ENCODE data around the gene ZNF789. TPM values are rescaled to one million over a fixed set of nuclear protein-coding genes. Genes with fewer than 3 reads are reported as not detected.

ZNF789 gene
- total RNA-seq, 1 experiment from 2014 or later = 15.1 TPM

- Histone ChIP-seq H3K27ac (ENCODE audit: insufficient read length, low read depth, low read length) (no peak overlapping the region), H3T11ph (ENCODE audit: low read length) (no peak overlapping the region), H3K27me3 (ENCODE audit: insufficient read depth, low read length) (no peaks in the 10 kb centered on the region), H2BK12ac (ENCODE audit: insufficient read length, low read depth, low read length) (no peak overlapping the region), H4K91ac (ENCODE audit: insufficient read length, low read depth, low read length) (no peak overlapping the region), H3K23me2 (ENCODE audit: insufficient read length, low read depth, low read length, poor library complexity, severe bottlenecking) (no peaks in the 10 kb centered on the region), H2BK20ac (ENCODE audit: low read depth, low read length, poor library complexity, severe bottlenecking) (no peak overlapping the region), H3K79me2 (ENCODE audit: insufficient read depth, low read length) (peaks cover 13% of the 10 kb centered on the region; the same call in 1 of the 2 replicates), H2BK15ac (ENCODE audit: low read depth, low read length) (no peak overlapping the region), H3K4ac (ENCODE audit: low read depth, low read length) (no peak overlapping the region), H4K20me1 (ENCODE audit: control insufficient read depth, insufficient read depth, insufficient read length) (no peaks in the 10 kb centered on the region), H2AK5ac (ENCODE audit: insufficient read length, low read length) (no peak overlapping the region), H2BK5ac (ENCODE audit: insufficient read length, low read length) (no peak overlapping the region), H2AFZ (ENCODE audit: low read length) (no peak overlapping the region), H3K4me2 (ENCODE audit: insufficient read depth, insufficient read length, low read length) (no peak overlapping the region), H3K18ac (ENCODE audit: insufficient read length, low read depth, low read length) (no peak overlapping the region), H3K9ac (ENCODE audit: extremely low read depth, insufficient read length, low read length) (no peak overlapping the region), H3K23ac (ENCODE audit: insufficient read length, low read depth, low read length) (no peak overlapping the region), H3K9me3 (ENCODE audit: control insufficient read depth, low read depth, low read length) (no peaks in the 10 kb centered on the region), H2BK120ac (ENCODE audit: low read depth, low read length, poor library complexity, severe bottlenecking) (no peak overlapping the region), H3K14ac (ENCODE audit: insufficient read depth, low read length) (no peak overlapping the region; the same call in 1 of the 2 replicates), H4K8ac (replicated peaks; ENCODE audit: insufficient read length, low read depth, low read length) (no peak overlapping the region), H3K79me1 (ENCODE audit: insufficient read depth, low read depth, low read length, poor library complexity, severe bottlenecking) (peaks cover 15% of the 10 kb centered on the region), H3K56ac (ENCODE audit: insufficient read length, low read depth, low read length) (no peak overlapping the region), H3K4me1 (ENCODE audit: insufficient read depth, low read length) (no peaks in the 10 kb centered on the region), H4K5ac (ENCODE audit: insufficient read length, low read depth, low read length) (no peak overlapping the region)
- TF ChIP-seq CTCF (conservative IDR thresholded peaks at IDR 0.05) = no peak
- Mint-ChIP-seq H3K27ac (no peak overlapping the region), H3K4me1 (peaks cover 2% of the 10 kb centered on the region in 2 experiments; a peak in 1 of 4 replicates), H3K9me3 (no peaks in the 10 kb centered on the region), H3K4me3 (no peak overlapping the region), H3K36me3 (ENCODE audit: insufficient read depth in 1 of 3, low read depth in 3 of 3) (peaks cover 11 to 49% (median 26%) of the 10 kb centered on the region in 3 experiments; a peak in 6 of 7 replicates), H3K27me3 (ENCODE audit: low read depth) (no peaks in the 10 kb centered on the region)
- no peak for DNase-seq
- no CpG with 5 or more reads among the region's 15 CpGs for WGBS (ENCODE audit: extremely low coverage, insufficient read length, low lambda C conversion rate)
Observed at GRCh38 chr7:99478464-99479440, 6.1 kb downstream of the ZNF789 start.

Data from H9 (cell line).